ENCODE data around the gene PCNX4. TPM values are rescaled to one million over a fixed set of nuclear protein-coding genes. Genes with fewer than 3 reads are reported as not detected.

PCNX4 gene
- total RNA-seq, 4 donors from 2014 or later: 52.2 to 74.7 (median 62.9) TPM

GRCh38 chr14:60064491-60065072 is 27.1 kb upstream of the PCNX4 start:
- no peaks in the 10 kb centered on the region for H3K36me3 ChIP-seq
- H3K27me3 ChIP-seq: no peaks in the 10 kb centered on the region
- DNase-seq (ENCODE audit: low spot score in 2 of 2): no peak
- H3K27ac ChIP-seq: no peak overlapping the region
- no peak overlapping the region for H3K4me3 ChIP-seq
- no peaks in the 10 kb centered on the region for H3K4me1 ChIP-seq
- TF ChIP-seq POLR2A (IDR thresholded peaks at IDR 0.05) (no peak), CTCF (IDR thresholded peaks at IDR 0.05) (peak; percentile 40 to 71 (median 49)), EP300 (IDR thresholded peaks at IDR 0.05) (no peak)
- no peaks in the 10 kb centered on the region for H3K9me3 ChIP-seq

GRCh38 chr14:60067882-60068281 is 23.8 kb upstream of the PCNX4 start:
- Histone ChIP-seq H3K36me3 (no peaks in the 10 kb centered on the region), H3K4me1 (no peaks in the 10 kb centered on the region), H3K27ac (no peak overlapping the region), H3K4me3 (no peak overlapping the region), H3K27me3 (no peaks in the 10 kb centered on the region), H3K9me3 (no peaks in the 10 kb centered on the region)
- WGBS, 2 donors: 89 to 90% methylated on average over 1 of the region's 1 CpG
- no peak for DNase-seq (ENCODE audit: low spot score in 2 of 2)
- TF ChIP-seq POLR2A (IDR thresholded peaks at IDR 0.05) (no peak), EP300 (IDR thresholded peaks at IDR 0.05) (no peak), CTCF (IDR thresholded peaks at IDR 0.05) (no peak)

GRCh38 chr14:60079723-60080122 is 12.0 kb upstream of the PCNX4 start:
- Histone ChIP-seq H3K9me3 (peaks cover 0 to 11% (median 0%) of the 10 kb centered on the region in 4 donors), H3K36me3 (no peaks in the 10 kb centered on the region), H3K4me1 (no peaks in the 10 kb centered on the region), H3K27me3 (no peaks in the 10 kb centered on the region), H3K4me3 (no peak overlapping the region), H3K27ac (no peak overlapping the region)
- no peak for DNase-seq (ENCODE audit: low spot score in 2 of 2)
- TF ChIP-seq POLR2A (IDR thresholded peaks at IDR 0.05): no peak

- Histone ChIP-seq H3K36me3 (no peaks in the 10 kb centered on the region), H3K27me3 (no peaks in the 10 kb centered on the region), H3K9me3 (no peaks in the 10 kb centered on the region), H3K4me1 (no peaks in the 10 kb centered on the region), H3K27ac (no peak overlapping the region), H3K4me3 (no peak overlapping the region)
- no peak for TF ChIP-seq CTCF (IDR thresholded peaks at IDR 0.05)
- TF ChIP-seq EP300 (IDR thresholded peaks at IDR 0.05): no peak
- TF ChIP-seq POLR2A (IDR thresholded peaks at IDR 0.05): no peak
- DNase-seq (ENCODE audit: low spot score in 2 of 2): no peak
Observed at GRCh38 chr14:60085085-60085484, 6.6 kb upstream of the PCNX4 start.

- TF ChIP-seq POLR2A (IDR thresholded peaks at IDR 0.05) (no peak), EP300 (IDR thresholded peaks at IDR 0.05) (no peak), CTCF (IDR thresholded peaks at IDR 0.05) (no peak)
- no peak overlapping the region for H3K4me3 ChIP-seq
- no peak for DNase-seq (ENCODE audit: low spot score in 2 of 2)
- no peak overlapping the region for H3K27ac ChIP-seq
- H3K4me1 ChIP-seq: peaks cover 0 to 3% (median 0%) of the 10 kb centered on the region in 4 donors
- H3K27me3 ChIP-seq: no peaks in the 10 kb centered on the region
- H3K36me3 ChIP-seq: no peaks in the 10 kb centered on the region
- 93 to 96% methylated on average over 3 of the region's 3 CpGs for WGBS, 2 donors
- no peaks in the 10 kb centered on the region for H3K9me3 ChIP-seq
Observed at GRCh38 chr14:60085693-60086092, 6.0 kb upstream of the PCNX4 start.

GRCh38 chr14:60087668-60088067 is 4.1 kb upstream of the PCNX4 start:
- no peak for DNase-seq (ENCODE audit: low spot score in 2 of 2)
- 82% methylated on average over 3 of the region's 3 CpGs for WGBS, 2 donors
- TF ChIP-seq CTCF (IDR thresholded peaks at IDR 0.05): no peak
- no peak for TF ChIP-seq EP300 (IDR thresholded peaks at IDR 0.05)
- TF ChIP-seq POLR2A (IDR thresholded peaks at IDR 0.05): no peak

More at GRCh38 chr14:60087668-60088067, 4.1 kb upstream of the PCNX4 start:
- Histone ChIP-seq H3K4me3 (no peak overlapping the region), H3K27ac (no peak overlapping the region), H3K36me3 (no peaks in the 10 kb centered on the region), H3K4me1 (peaks cover 0 to 4% (median 0%) of the 10 kb centered on the region in 4 donors), H3K27me3 (no peaks in the 10 kb centered on the region), H3K9me3 (no peaks in the 10 kb centered on the region)

All from tibial nerve (tissue), 4 donors.